GM21360 (cell line): ENCODE data around the gene RIPK1.
"Not testable (repeated sequence)": the region's sequence is repeated elsewhere in the genome, so short reads cannot be mapped to it uniquely, and the experiment has no call there.

Source experiments
- ATAC-seq: cut with Tn5 transposase; IDR thresholded peaks from one replicate; pipeline ENCODE4 v1.9.1; 2021; ENCODE audit warnings: mild to moderate bottlenecking, moderate library complexity; ENCODE audit not compliant: unreplicated experiment

RIPK1 gene

GRCh38 chr6:3068329-3069214, at the start of gene RIPK1:
RIPK1 (plus strand) TSS chr6:3068494; CDS start chr6:3076824, 8,330 bp downstream.
- peak; percentile 83 for ATAC-seq

GRCh38 chr6:3019065-3019464, 49.2 kb upstream of the RIPK1 start:
- no peak for ATAC-seq

GRCh38 chr6:3019749-3020320, 48.5 kb upstream of the RIPK1 start:
- ATAC-seq, result no peak

GRCh38 chr6:3020976-3021598, 47.2 kb upstream of the RIPK1 start:
- not testable (repeated sequence) for ATAC-seq

GRCh38 chr6:3022765-3023662, 45.3 kb upstream of the RIPK1 start:
- ATAC-seq, result no peak

DNA sequence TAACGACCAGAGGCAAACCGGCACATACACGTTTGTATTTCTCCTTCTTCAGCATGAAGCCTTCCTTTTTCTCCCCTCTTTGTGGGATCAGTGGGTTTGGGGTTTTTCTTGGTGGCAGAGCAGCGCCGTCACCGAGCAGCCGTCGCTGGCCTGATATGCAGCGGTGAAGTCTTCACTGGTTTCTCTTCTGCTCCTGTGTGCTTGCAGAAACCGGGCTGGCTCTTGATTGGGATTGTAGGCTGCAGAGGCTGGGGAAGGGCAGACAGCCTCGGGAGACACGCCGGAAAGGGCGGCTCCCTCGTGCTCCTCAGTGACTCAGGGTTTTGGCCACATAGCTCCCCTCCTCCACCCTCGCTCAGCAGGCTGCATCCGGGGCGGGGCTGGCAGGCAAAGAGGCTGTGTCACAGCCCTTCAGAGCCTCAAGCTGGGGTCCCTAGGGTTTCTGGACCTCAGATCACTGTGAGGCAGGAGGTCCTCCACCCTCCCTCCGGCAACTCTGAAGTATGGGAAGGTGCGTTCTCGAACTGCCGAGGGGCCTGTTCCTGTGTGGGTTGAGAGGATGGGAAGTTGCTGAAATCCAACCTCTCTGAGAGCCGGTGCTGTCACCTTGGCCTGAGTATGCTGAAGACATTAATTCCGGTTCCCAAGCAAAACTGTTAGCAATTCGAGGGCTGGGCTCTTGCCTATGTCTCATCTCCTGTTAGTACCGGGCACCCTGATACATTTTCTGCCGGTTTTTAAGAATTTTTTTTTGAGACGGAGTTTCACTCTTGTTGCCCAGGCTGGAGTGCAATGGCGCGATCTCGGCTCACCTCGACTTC, 44.4 kb upstream of the RIPK1 start:
- ATAC-seq, result peak; percentile 72

DNA sequence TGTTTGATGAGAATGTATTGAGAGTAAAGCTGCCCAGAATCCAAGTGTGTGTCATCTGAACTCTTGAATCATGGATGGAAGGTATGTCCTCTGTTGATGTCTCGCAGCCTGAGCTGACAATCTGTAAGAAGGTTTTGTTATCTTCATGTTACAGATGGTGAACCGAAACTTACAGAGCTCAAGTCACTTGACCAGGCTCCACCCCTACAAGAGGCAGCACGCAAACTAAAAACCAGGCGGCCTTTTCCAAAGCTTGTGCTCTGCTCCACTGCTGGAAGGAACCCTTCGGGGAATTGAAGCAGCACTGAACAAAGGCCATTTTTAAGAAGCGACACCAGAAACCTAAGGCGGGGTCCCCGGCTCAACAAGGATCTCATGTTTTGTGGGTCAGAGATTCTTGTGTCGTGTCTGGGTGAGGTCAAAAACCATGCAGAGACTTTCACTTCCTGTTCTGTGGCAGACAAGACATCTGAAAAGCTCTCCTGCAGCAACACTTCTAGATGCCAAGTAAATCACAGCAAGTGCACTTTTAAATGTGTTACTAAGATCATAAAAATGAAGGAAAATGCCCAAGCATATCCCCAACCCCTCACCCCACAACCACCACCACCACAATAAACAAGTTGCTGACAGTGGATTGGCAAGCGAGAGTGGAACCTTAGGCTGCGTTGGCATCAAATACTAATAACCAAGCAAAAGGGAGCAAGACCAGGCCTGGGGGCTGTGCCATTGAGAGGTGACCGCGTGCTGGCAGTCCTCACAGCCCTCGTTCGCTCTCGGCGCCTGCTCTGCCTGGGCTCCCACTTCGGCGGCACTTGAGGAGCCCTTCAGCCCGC, 41.3 kb upstream of the RIPK1 start:
- peak; percentile 57 for ATAC-seq

- ATAC-seq, result not testable (repeated sequence)
Observed at GRCh38 chr6:3028156-3028555, 40.1 kb upstream of the RIPK1 start.

DNA sequence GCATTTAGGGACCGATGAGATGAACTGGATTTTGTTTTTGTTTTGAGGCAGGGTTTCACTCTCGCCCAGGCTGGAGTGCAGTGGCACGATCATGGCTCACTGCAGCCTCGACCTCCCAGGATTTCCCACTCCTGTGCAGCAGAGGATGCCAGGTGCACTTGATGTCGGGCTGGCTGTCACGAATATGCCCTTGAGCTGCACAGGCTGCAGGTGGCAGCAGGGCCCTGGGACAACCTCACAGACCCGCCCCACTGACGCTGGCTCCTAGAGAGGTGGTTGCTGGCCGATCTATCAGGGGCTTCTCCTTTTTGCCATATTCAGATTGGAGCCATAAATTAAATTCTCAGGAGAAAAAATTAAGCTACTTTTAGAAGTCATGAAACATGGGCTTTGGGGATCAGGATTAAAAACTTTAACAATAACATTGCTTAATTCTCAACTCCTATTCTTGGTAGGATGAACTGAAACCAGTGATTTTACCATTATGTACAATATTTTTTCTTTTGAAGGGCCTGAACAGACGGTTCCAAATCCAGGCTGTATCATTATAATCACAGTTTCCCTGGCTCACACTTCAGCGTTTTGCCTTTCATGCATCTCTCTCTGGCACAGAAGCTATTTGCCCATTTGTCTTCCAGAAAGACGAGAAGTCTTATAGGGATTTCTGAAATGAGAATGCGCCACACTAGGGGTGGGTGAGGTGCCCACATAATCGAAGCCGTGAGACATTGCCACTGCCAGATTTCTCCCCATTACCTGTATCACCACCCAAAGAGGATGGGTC, 36.2 kb upstream of the RIPK1 start:
- no peak for ATAC-seq

DNA sequence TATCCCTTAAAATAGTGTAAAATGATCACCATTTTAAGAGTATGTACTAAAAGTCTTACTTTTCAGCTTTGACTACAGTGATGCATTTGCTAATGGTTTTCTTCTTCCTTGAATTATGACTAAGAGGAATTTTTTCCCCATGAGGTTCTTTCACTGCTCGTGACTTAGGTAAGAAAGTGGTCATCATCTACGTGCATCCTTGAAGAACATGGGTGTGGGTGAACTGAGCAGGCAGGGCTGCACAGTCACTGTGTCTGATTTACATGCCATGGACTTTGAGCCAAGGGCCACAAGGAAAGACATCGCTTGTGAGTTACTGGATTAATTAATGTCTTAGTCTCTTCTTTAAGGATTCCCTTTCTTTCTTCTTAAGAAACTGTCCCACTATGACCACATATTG, 35.3 kb upstream of the RIPK1 start:
- ATAC-seq, result no peak

- ATAC-seq, result no peak
Observed at GRCh38 chr6:3033652-3034051, 34.6 kb upstream of the RIPK1 start.

GRCh38 chr6:3035397-3035796, 32.9 kb upstream of the RIPK1 start:
- no peak for ATAC-seq

DNA sequence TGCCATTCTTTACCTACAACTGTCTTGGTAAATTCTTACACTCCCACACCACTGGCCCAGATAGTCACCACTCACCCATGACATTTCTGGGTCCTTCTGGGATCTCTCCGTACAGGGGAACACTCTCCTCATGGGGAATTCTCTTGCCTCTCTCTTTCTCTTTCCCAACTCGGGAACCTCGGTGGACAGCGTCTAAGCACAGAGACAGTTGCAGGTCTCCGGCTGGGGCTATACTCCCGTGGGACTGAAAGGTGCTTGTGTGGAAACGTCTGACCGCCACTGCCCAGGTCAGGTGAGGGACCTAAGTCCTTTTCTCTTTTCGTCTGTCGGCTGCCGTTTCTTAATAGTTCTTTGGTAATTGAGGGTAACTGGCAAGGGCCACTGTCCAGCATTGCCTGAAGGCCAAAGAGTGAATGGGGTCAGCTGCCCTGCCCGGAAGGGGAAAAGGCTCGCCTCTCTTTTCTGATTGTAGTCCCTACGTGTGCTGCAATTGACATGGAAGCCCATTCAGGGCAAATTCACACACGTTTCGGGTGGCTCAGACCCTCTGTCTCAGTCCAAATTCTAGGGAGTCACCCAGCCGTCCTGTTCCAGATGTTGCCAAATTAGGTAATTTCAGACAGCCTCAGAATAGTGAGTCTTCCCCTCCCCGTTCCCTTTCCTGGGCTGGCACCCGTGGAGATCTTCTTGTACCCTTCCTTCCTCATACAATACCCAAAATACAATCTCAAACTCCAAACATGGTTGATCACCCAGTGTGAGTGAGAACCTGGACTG, 31.2 kb upstream of the RIPK1 start:
- ATAC-seq, result no peak

DNA sequence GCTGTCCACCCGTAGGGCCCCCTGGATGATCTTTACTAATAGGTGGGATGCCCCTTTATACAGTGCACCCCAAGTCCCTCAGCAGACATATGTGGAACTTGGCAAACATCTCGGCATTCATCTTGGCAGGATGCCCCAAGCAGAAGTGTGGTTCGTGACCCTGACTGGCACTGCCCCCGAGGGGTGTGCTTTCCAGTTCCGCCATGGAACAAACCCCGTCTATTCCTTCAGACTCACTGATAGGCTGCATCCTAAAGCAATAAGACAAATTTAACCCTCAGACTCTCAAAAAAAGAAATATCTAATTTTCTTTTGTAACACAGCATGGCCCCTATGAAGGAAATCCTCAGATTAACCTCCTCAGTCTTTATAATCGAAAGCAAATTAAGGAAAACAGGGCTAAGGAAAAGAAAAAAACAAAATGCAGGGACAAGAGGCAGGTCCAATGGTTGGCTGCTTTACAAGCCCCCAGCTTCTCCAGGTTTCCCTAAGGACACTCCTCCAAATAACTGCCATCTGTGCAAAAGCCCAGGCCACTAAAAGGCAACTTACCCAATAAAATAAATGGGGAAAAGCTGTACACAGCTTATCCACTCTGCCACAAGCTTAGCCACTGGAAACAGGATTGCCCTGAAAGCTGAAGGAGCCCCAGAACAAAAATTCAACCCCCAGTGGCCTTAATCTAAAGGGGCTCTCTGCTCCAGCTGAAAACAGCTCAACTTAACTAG, 30.5 kb upstream of the RIPK1 start:
- ATAC-seq, result no peak

DNA sequence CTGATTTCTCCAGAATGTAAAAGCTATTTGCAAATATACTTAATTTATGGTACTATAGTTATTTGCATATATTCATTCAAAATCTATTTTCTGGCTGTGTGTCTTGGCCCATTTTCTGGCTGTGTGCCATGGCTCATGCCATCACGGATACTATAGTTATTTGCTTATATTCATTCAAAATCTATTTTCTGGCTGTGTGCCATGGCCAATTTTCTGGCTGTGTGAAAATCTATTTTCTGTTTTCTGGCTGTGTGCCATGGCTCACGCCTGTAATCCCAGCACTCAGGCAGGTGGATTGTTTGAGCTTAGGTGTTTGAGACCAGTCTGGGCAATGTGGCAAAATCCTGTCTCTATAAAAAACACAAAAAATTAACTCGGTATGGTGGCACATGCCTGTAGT, 28.9 kb upstream of the RIPK1 start:
- no peak for ATAC-seq

DNA sequence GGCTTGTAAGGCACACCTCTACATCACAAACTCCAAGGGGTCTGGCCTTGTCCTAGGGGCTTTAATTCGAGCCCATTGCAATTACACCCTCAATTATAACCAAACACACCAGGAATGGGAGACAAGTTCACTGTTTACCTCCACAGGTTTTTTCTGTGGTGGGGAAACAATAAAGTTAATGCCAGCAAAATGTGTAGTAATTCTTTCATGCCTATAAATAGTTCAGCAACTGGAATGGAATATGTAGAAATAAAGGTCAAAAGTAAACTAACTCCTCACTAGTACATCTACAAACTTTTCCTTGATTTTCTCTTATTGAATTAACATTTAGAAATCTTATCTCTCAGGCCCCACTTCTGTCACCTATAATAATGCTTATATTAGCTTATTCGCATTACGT, 27.1 kb upstream of the RIPK1 start:
- ATAC-seq, result no peak

DNA sequence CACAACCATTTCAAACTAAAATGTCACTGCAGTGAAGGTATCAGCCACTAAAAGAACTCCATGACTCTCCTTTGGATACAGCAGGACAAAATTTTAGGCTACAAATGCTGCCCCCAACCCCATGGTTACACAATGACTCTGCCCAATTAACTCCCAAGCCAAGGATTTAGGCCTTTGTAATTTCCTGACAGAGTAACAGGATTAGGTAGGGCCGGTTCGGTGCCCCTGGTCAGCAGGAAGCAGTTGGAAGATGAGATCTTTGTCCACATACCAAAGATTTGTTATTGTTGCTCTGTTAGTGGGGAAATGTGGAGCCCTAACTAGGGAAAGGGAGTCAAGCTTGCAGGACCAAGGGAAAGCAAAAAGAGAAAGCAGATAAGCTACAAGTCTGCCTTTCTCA, 26.7 kb upstream of the RIPK1 start:
- ATAC-seq, result no peak
